CD1c-positive myeloid dendritic cell (primary cell): ENCODE results near the gene NUDCD3.
A peak's percentile ranks its signal among the peaks of the same experiment; 100 is the strongest.

ENCODE experiments used
- DNase-seq: peaks from one replicate; pipeline ENCODE4 v3.0.0-alpha.2; 2016; ENCODE audit errors: extremely low spot score

Gene NUDCD3

DNA sequence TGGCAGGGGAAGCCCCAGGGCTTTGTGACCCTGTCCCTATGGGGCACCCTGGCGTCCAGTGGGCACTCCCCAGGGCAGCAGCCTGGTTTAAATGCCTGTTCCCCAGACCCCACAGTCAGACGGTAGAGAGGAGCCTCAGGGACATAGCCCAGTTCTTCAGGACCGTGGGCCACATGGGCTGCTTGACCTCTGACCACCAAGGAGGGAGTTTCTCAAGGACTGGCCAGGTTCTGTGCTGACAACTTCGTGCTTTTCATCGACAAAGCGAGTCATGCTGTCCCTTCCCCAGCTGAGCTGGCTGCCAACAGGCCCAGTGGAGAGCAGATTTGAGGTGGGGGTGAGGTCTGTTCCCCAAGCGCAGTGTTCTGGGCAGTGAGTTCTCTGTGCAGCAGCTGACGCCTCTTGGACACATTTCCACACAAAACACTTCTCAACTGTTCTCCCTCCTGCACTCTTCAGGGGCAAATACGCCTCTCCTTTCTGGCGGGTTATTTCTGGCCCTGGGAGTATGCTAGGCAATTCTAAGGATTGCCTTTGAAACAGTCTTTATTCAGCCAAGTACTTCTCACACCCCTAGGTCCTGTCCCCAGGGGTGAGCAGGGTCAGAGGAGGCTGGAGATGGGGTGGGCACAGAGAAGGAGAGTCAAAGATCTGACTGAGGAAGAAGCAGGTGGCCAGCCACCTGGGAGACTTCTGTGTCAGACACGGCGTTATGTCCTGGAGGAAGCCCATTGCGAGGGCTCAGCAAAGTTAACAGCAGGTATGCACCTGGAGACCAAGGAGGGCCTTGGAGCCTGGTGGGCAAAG is 107.8 kb downstream of the NUDCD3 start:
- no peak for DNase-seq

DNA sequence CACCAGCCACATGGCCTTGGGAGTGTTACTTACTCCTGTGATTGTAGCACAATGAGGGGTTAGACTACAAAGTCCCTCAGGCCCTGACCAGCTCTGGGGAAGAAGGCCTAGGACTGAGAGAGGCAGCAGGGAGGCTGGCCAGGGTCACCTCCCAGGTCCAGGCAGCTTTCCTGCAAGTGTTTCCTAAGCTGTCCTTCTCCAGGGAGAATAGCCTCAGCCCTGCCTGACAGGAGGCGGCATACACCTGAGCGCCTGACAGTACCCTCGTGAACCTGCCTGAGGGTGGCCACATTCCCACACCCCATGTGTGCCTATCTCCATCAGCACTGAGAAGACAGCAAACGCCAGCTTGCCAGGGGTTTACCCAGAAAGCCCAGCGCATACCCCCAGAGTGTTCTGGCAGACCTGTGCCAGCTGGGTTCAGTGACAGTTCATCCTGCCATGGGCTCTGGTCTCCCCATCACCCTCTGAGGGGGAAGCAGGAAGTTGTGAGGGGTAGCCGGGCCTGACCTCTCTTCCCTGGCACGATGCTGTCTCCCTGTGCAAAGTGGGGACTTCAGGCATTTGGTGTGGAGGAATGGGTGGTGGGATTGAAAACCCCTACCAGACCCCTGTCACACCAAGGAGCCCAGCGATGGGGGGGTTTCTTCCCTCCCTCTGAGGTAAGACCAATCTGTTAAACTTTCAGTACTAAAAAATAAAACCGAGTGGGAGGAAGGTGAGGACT is 108.8 kb downstream of the NUDCD3 start:
- DNase-seq: no peak

DNA sequence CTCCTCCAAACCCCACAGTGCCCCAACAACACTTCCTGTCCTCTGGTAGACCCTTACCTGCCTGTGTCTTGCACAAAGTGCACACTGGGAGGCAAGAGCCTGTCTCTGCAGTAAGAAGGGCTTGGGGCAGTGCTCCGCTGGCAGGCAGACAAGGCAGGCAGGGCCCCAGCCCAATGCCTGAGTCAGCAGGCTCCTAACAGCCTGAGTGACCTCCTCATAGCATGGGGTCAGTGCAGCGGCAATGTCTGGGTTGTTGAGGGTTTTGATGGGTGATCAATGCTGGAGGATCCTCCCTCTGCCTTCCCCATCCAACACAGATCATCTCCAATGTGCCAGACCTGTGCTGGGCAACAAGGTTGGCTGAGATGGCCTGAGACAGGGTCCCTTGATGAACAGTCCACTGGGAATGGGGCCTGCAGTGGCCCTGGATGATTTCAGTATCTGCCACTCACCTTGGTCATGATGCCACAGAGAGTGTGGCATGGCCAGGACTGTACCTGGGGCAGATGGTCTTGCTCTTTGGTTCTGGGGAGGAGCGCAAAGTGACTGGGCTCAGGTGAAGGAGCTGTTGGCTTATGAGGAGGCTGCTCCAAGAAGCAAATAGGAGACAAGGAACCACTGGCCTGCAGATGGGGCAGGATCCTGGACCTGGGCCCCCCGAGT is 109.5 kb downstream of the NUDCD3 start:
- no peak for DNase-seq

DNA sequence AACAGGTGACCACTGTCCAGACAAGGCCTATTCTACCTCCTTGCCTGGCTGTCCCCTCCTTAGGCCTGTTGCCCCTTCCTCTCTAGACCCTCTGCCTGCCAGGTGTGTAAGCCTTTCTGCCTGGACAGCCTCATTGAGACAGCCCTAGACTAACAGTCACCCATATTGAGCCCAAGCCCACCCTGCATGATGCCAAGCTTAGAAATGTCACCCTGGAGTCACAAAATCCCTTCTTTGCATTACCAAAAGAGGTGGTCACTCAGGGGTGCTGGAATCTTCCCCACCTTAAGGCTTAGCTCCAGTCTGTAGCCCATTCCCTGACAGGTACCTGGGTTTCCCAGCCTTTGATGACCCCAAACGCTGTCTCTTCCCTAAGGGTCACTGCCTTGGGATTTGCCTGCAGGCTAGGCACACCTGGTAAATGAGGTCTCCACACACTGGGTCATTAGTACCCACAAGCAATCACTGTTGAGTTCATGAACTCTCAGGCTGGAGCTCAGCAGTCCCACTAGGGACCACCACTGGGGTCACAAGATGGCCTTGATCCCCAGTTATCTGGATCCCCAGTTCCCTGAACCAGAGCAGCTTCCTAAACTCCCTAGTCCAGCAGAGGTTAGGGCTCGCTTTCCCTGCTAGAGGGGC is 110.1 kb downstream of the NUDCD3 start:
- no peak for DNase-seq

DNA sequence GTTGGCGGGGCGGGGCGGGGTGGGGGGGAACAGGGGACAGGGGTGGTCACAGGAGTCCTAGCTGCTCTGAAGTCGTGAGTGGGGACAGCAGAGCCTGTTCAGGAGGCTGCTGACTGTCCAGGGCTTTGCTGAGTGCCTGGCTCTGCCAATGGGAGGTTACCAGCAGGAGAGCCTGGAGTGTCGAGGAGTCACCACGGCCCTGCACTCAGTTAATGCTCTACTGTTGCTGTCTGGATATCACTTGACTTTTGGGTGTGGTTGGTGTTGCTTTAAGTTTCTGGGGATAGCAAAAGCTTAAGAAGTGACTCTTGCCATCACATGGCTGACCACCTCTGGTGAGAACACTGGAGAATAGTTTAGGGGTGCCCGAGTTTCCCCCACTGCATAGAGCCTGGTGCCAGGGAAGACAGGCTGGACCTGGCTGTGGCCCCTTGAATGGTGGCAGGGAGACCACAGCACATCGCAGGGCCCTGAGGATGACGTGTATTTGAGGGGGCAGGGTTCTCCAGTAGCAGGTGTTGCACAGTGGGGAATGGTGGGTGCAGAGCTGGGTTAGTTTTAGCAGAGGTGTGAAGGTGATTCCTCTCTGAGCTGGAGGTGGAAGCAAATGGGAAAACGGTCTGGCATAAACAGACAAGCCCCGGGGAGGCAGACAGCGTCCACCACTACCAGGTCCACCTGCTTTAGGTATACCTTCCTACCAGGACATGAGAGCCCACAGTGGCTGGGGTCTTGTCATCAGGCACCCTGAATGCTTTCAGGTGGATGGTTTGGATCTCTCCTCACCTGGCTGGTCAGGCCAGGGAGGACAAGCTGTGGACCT is 110.9 kb downstream of the NUDCD3 start:
- DNase-seq: no peak

DNA sequence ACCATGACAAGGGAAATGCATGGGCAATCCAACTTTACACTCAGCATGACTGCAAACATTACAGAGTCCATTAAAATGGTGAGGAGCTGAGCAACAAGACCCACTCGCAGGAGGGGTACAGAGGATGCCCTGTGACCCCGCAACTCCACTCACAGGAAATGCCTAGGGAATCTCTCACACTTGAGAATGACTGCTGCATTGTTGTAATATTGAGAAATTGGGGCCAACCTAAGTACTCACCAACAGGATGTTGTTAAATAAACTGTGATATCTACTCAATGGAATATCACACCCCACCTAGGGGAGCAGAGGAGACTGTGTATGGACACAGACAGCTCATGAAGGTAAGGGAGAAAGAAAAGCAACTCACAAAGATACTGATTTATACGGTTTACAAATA is 111.7 kb downstream of the NUDCD3 start:
- no peak for DNase-seq

DNA sequence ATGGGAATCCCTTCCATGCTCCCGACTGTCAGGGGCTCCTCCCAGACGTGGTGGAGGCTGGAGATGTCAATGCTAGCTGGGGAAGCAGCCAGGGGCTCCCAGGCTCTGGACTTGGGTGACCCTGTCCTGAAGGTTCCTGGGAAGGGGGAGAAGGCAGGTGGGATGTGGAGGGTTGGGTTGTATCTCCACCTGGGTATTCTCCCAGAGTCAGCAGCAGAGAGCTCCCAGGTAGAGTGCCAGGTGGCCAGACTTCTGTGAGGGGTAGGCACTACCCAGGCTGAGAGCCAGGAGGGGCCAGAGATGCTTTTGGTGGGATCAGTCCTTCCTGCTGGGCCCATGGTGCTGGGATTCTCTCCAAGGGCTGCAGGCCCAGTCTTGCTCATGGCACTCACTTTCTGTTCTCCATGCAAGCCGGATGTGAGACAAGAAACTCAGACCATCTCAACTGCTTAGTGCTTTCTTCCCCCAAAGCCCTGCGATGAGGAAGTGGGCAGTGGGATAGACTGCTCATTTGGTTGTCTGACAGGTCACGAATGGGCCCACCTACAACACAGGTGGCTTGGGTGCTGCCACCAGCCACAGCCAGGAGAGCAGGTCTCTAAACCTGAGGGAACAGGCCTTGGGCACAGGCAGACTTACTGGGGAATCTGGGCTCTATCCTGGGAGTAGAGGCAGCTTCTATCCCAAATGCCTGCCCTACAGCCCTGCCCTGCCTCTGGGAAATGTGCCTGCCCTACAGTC is 112.6 kb downstream of the NUDCD3 start:
- peak; percentile 32 for DNase-seq

DNA sequence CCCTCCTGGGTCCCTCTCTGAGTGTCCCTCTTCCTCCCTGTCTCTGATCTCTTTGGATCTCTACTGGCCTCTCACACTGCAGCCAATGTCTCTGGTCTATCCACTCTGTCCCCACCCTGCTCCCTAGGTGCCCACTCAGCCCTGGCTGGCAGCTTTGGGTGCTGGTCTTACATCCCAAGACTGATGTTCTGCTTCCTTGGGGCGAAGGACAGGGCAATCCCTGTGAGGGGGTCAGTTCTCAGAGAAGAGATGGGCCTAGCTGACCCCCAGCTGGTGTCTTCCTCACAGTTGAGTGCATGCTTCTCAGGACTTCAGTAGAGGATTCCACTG is 113.4 kb downstream of the NUDCD3 start:
- no peak for DNase-seq

DNA sequence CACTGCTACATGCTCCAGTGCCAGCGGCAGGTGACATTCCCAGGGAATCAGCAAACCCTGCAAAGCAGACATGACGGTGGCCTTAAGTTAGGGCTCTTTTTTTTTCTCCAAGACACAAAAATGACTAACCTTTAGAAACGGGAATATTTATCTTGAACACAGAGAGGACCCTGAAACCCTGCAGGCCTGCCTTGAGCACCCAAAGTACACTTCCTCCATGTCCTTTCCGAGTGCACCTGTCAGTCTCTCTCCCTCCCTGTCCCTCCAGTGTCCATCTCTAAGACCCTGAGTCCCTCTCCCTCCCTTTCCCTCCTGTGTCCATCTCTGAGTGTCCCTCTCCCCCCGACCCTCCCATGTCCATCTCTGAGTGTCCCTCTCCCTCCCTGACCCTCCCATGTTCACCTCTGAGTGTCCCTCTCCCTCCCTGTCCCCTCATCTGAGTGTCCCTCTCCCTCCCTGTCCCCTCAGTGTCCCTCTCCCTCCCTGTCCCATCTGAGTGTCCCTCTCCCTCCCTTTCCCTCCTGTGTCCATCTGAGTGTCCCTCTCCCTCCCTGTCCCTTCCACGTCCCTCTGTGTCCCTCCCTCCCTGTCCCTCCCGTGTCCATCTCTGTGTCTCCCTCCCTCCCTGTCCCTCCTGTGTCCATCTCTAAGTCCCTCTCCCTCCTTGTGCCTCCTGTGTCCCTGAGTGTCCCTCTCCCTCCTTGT is 113.9 kb downstream of the NUDCD3 start:
- no peak for DNase-seq

DNA sequence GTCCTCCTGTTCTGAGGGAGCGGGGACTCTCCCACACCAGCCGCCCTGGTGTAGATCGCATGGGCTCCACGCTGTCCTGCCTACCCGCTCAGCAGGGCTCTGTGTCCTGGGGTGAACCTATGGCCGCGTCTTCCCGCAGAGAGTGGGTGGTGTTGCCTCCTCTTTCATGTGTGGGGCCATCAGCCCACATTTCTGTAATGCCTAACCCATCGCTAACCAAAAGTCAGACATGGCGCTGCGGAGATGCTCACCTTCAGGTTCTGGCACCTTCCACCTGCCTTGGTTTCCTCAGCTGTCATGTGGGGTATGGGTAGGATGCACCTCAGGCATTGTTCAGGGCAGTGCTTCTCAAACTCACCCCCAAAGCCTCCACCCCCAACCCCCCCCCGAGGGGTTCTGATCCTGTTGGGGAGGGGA is 114.5 kb downstream of the NUDCD3 start:
- no peak for DNase-seq

DNA sequence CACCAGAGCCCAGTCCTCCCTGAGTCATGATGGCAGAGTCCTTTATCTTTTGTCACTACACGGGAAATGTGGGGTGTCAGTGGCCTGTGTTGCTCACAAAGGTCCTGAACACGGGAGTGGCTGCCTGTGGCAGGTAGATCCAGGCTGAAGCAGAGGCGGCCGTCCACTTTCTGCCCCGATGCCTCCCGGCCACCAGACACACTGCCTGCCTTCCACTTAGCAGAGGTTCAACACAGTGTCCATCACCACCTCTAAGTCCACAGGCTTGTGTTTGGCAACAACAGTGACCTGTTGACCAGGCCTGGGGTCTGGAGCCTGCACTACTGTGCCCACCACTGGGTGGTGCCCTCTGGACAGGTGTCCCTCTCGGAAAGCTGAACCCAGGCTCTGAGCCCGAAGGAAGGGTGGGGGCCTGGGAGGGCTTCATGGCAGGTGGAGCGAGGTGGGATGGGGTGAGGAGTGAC is 115.2 kb downstream of the NUDCD3 start:
- DNase-seq: no peak

DNA sequence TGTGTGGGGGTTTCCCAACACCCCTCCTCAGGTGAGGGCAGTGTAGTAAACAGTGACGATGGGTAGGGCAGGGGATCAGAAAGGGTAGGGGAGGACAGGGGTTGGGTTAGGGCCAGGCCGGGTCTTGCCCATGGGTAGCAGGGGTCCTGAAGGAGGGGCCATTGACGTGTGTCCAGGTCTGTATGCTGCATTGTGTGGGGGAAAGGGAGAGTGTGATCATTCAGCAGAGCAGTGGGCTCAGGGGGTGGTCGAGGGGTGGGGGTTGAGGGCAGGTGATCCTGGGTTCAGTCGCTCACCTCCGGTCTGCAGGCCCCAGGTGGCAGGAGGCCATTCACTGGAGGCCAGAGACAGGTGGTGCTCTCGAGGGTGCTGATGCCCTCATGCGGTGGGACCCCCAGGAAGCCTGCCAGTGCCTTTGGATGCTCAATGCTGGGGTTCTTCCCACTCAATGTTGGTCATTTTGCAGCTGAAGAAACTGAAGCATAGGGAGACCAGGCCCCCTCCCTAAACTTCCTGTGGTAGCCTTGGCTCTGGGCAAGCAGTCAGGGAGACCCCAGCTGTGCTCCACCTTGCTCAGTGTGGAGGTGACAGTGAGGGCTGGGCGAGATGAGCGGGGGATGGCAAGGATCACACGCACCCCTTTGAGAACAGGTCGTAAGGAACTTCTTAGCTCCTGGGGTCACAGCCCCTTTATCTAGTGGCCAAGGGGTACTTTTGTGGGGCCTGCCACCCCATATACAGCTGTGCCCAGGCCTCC is 116.3 kb downstream of the NUDCD3 start:
- no peak for DNase-seq

DNA sequence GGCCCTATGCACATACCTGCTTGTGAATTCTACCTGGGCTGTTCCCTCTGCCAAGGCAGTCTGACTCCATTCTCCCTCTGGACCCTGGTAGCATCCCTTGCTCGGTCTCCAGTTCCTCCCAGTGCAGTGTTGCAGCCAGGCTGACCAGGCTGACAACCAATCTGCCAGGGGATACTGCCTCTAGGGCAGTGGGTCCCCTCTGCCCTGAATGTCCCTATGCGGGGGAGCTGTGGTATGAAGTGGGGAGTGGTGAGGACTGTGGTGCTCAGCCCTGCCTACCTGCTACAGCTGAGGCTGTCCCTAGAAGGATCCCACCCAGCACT is 117.1 kb downstream of the NUDCD3 start:
- no peak for DNase-seq

DNA sequence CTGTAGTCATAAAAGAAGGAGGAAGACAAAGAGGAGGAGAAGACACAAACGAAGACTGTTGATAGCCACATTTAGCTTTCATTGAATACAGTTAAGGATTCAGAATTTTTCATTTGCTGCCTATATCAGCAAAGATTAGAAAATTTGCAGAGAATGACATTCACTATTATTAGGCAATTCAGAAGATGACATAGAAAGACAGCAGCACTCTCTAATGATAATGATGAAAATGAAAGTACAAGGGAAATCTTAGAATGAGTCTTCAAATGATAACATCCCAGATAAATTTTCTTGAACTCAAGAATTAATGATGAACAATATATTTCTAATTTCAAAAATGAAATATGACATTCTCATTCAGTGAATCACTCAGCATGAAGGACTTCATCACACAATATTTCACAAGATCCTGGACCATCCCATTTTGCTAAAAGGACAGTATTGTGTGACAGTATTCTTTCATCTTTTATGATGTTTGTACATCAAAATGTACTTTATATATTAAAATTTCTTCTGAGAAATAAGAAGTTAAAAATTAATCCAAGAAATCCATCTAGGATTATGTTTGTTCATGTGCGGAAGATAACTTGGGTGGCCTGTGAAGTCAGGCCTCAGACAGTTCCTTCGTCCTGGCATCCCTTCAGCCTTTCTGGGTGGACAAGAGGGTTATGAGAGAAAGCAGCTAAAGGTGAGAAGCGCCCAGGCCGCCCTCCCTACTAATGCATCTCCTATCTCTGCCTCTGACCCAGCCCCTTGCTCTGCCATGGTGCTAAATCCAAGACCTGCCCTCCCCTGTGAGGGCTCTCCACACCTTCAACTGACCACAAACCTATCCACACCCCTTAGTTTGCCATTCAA is 117.7 kb downstream of the NUDCD3 start:
- DNase-seq: no peak

DNA sequence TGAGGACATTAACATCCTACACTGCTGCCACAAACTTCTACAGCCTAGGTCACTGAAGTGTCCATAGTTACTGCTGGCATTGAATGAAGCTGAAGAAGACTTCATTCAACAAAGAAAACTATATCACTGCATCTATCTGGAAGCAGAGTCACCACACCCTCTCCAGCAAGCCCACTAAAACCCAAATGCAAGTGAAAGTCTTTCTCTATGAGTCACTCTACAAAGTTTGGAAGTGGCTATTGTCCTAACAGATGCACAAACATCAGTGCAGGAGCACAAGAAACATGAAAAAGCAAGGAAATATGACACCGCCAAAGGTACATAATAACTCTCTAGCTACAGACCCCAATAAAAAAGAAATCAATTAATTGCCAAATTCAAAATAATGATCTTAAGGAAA is 121.6 kb downstream of the NUDCD3 start:
- DNase-seq: no peak

DNA sequence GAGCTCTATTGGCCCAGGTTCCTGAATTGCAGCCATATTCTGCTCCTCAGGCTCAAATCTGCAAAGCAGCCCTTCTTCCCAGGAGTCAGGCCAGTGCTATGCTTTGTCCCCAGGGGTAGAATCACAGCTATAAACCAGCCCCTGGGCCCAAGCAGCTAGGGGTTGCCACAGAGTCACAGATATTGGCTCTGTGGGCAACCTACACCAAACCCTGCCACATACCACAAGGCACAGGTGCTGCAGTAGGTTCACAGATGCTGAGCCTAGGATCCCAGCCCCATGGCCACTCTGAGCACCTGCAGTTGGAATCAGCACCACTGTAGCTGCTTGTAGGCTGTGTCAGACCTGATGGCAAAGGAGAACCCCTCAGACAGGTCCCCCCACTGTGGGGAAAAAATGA is 122.0 kb downstream of the NUDCD3 start:
- no peak for DNase-seq

DNA sequence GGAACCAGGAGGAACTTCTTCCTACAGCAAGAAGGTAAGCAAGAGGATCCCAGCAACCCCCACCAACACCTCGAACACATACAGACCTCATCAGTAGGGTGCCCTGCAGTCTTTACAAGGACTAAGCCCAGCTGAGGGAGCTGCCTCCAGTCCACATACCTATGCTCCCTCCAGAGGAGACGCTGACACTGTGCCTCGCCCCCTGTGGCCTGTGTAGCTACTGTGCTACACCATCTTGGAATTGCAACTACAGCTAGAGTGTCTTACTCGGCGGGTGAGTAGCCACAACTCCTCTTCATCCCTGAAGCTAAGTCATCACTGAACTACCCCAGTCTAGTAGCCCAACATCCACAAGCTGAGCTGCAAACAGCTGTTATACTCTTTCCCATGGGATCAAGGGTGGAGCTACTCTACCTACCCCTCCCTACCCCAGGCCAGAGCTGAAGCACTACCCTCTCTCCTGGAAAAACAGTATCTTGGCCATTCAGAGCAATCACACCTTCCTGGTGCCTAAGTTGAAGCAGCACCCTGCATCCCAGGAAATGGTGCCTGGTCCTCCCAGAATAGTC is 122.9 kb downstream of the NUDCD3 start:
- no peak for DNase-seq

DNA sequence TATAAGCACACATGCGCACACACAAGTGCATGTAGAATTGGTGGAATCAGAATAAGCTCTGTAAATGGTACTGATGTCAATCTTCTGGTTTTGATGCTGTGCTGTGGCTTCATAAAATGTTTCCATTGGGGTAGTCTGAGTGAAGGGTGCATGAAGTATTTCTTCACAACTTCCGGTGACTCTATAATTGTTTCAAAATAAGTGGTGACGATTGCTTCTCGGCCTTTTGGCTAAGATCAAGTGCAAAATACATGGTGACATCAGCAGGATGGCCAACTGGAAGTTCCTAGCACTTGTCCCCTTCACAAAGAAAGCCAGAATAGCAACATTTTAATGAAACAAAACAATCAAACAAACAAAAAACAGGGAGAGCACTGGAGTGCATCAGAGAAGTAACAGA is 123.5 kb downstream of the NUDCD3 start:
- no peak for DNase-seq
